HG03565 (cell line): ENCODE measurements around the gene FNIP1.
"Not testable (repeated sequence)": the region's sequence is repeated elsewhere in the genome, so short reads cannot be mapped to it uniquely, and the experiment has no call there.

Experiments
- ATAC-seq: cut with Tn5 transposase; IDR thresholded peaks from one replicate; pipeline ENCODE4 v1.9.1; 2021; ENCODE audit warnings: mild to moderate bottlenecking, moderate library complexity; ENCODE audit not compliant: unreplicated experiment

FNIP1 gene

DNA sequence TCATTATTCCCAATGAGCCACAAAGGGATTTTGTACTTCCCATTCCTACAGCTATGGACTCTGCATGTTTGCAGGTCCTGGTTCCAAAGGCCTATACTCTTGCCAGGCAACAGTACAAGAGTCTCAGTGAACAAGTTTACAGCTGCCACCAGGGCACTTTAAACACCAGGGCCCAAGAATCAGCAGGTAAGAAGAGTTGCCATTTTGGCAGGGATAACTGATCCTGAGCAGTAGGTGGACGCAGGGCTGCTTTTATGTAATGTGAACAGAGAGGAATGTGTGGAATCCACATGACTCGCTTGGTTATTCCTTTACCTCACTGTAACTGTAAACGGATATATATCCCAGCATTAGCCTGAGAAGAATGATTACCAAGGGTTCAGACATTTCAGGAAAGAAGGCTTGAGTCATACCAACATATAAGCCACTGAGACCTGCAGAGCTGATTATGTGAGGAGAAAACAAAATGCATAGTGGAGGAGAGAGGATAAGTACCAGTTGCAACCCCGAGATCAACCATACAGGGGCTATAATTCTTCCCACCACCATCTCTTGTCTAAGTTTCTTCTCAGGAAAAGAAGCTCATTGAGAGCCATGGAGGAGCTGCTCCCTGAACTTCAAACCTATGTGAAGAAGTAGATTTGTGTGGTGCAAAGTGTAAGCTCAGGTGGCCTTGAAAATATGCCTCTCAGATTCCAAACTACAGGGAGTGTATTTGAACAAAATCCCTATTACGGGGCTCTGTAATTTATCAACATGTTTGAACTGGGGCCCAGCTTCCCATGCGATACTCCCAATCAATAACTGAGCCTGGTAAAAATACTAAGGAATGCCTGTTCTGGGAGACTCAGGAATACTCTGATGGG lies 186.4 kb downstream of the FNIP1 start:
- no peak for ATAC-seq

DNA sequence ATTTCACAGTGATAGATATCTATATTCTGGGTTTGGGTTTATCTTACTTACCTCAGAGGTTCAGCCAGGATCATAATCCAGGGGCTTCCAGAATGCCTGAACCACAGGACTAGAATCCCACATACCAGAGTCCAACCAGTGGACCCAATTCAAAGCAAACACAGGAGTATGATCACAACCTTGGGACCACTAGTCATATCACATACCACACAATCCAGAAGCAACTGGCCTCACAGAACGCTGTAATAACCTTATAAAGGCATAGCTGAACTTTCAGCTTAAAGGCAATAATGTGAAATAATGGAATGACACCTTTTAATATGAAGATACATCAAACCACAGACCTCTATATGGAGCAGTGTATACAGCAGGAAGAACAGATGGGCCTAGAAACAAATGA lies 187.0 kb downstream of the FNIP1 start:
- ATAC-seq = no peak

DNA sequence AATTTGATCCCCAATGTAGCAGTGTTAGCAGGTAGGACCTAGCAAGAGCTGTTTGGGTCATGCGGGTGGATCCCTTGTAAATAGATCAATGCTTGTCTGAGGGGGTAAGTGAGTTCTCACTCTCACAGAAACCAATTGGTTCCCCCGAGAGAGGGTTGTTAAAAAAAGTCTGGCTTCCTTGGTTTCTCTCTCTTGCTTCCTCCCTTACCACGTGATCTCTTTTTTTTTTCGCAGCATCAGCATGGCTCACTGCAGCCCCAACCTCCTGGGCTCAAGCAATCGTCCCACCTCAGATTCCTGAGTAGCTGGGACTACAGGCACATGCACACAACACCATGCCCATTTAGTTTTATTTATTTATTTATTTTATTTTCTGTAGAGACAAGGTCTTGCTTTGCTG lies 188.2 kb downstream of the FNIP1 start:
- ATAC-seq = no peak

DNA sequence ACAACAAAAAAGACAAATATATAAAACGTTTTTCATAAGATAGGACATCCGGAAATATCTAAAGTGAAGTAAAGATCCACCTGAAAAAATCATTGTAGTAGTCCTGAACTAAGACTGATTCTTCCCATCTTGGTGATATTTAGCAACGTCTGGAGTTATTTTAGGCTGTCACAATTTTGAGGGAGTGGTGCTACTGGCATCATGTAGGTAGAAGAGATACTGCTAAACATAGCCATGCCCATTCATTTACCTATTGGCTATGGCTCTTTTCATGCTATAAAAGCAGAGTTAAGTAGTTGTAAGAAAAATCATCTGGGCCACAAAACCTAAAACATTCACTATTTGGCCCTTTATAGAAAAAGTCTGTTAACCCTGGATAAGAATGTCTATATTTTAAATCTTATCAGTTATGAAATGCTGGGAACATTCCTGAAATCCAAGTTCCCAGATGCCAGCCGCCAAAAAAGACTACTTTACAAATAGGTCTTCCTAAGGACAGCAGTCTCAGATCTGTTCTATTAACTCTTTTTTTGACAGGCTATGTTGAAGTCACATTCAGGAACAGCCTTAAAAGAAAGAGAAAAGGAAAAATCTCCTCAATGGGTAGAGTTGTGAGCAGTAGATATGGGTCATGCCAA lies 188.8 kb downstream of the FNIP1 start:
- ATAC-seq = no peak

DNA sequence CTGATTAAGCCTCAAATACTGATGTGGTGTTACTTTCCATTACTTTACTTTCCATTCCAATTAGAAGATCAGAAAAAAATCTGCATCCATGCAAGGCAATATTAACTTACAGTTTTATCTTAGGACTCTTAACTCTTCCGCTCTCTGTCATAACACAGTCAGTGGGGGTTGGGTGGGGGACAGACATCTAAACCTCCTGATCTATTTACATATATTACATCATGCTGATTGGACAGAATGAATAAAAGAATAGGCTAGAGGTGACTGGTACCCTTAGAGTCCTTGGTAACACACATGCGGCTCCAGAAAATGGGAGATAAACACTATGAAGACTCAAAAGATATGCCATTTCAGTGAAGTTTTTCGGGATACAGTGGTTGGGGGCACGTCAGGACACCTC lies 189.4 kb downstream of the FNIP1 start:
- no peak for ATAC-seq

DNA sequence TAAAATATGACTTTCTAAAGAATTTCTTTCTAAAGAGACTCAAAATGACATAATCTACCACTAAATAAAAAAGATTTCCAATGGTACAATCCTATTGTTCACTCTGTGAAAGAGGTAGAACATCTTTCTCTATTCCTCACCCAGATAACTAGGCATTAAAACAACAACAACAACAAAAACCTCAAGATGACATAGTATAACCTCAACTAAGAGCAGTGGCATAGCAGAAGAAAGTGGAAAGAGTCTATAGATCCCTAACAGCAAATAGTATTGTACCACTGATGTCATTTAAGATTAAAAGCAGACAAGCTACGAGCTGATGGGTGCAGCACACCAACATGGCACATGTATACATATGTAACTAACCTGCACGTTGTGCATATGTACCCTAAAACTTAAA lies 191.7 kb downstream of the FNIP1 start:
- ATAC-seq = no peak

DNA sequence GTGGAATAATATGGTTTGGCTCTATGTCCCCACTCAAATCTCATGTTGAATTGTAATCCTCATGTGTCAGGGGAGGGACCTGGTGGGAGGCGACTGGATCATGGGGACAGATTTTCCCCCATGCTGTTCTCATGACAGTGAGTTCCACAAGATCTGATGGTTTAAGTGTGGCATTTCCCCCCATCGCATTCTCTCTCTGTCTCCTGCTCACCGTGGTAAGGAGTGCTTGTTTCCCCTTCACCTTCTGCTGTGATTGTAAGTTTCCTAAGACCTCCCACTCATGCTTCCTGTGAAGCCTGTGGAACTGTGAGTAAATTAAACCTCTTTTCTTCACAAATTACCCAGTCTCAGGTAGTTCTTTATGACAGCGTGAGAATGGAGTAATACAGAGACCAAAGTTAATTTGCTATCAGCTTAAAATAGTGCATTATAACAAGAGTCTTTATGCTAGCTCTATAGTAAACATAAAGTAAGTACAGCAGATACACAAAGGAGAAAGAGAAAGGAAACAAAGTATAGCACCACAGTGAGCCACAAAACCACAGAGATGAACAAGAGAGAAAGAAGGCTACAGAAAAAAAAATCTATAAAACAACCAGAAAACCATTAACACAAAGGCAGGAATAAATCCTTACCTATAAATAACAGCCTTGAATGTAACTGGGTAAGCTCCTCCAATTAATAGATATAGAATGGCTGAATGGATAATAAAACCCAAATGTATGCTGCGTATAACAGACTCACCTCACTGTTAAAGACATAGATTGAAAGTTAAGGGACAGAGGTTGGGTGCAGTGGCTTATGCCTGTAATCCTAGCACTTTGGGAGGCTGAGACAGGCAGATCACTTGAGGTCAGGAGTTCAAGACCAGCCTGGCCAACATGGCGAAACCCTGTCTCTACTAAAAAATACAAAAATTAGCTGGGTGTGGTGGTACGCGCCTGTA lies 201.5 kb downstream of the FNIP1 start:
- ATAC-seq = peak; percentile 75

DNA sequence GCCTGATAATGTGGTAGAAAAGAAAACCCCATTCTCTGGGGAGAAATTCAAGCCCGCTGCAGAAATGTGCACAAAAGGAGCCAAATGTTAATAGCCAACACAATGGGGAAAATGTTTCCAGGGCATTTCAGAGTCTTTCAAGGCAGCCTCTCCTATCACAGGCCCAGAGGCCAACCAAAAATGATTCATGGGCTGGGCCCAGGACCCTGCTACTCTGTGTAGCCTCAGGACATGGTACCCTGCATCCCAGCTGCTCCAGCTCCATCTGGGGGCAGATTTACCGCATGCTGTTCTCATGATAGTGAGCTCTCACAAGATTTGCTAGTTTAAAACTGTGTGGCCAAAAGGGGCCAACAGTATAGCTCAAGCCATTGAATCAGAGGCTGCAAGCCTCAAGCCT lies 202.9 kb downstream of the FNIP1 start:
- ATAC-seq = no peak

DNA sequence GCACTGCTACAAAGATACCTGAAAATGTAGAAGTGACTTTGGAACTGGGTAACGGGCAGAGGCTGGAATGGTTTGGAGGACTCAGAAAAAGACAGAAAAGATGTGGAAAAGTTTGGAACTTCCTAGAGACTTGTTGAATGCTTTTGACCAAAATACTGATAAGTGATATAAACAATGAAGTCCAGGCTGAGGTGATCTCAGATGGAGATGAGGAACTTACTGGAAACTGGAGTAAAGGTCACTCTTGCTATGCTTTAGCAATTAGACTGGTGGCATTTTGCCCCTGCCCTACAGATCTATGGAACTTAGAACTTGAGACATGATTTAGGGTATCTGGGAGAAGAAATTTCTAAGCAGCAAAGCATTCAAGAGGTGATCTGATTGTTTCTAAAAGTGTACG lies 203.4 kb downstream of the FNIP1 start:
- not testable (repeated sequence) for ATAC-seq
